ENCODE measurements around the gene RASA3. TPM values are rescaled to one million over a fixed set of nuclear protein-coding genes. Genes with fewer than 3 reads are reported as not detected.
A peak's percentile ranks its signal among the peaks of the same experiment; 100 is the strongest.

RASA3 gene
- total and polyA plus RNA-seq, 7 donors, result 4.2 to 22.4 (median 16.9) TPM

DNA sequence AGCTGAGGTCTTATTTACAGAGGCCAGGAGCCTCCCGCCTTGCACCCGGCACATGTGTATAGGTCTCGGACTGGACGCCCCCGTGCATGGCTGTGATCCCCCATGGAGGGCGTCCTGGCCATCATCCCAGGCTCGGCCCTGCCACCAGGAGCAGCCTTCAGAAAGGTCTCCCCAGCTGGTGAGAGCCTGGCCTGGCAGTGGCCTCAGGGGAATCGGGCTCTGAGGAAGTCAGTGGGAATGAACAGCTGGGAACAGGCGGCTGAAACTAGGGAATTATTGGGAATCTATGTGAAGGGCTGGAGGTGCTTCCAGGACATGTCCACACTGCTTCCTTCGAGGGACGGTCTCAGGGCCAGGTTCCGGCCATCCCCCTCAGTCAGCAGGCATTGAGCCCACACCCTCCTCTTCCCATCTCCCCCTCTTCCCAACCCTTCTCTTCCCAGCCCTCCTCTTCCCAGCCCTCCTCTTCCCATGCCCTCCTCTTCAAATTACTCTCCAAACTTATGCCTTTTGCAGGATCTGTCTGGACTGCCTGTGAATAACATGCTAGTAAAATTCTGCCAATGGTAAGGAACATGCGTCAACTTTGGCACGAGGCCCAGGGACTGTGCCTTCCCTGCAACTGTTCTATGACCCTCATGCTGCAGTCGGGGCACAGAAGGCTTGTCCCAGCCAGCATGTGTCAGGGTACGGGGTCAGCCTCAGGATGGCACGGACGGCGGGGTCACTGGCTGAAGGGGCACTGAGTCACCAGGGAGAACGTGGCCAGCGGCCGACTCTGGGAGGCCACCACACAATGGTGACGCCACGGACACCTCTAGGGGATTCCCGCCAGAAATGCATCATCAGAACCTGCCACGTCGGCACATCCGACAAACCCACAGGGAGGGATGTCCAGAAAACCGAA, 134.3 kb downstream of the RASA3 start:
- Histone ChIP-seq H3K27ac (peak overlapping the region in 3 of 4 donors; percentile 20 to 49 (median 46)), H3K4me3 (no peak overlapping the region), H3K27me3 (no peaks in the 10 kb centered on the region), H3K9me3 (no peaks in the 10 kb centered on the region), H3K4me1 (peaks cover 0 to 10% (median 0%) of the 10 kb centered on the region in 4 donors), H3K36me3 (peaks cover 3 to 50% (median 12%) of the 10 kb centered on the region in 4 donors)
- 76 to 80% methylated on average over 29 of the region's 29 CpGs for WGBS, 2 donors
- peak; percentile 79 for DNase-seq
- no peak for TF ChIP-seq POLR2A (IDR thresholded peaks at IDR 0.05)
- TF ChIP-seq POLR2AphosphoS5 (IDR thresholded peaks at IDR 0.05), result peak in 1 of 4 donors; percentile 9
- peak in 1 of 4 donors; percentile 17 for TF ChIP-seq EP300 (IDR thresholded peaks at IDR 0.05)
- intact Hi-C loops (cut with DNase I), result no loop called here

DNA sequence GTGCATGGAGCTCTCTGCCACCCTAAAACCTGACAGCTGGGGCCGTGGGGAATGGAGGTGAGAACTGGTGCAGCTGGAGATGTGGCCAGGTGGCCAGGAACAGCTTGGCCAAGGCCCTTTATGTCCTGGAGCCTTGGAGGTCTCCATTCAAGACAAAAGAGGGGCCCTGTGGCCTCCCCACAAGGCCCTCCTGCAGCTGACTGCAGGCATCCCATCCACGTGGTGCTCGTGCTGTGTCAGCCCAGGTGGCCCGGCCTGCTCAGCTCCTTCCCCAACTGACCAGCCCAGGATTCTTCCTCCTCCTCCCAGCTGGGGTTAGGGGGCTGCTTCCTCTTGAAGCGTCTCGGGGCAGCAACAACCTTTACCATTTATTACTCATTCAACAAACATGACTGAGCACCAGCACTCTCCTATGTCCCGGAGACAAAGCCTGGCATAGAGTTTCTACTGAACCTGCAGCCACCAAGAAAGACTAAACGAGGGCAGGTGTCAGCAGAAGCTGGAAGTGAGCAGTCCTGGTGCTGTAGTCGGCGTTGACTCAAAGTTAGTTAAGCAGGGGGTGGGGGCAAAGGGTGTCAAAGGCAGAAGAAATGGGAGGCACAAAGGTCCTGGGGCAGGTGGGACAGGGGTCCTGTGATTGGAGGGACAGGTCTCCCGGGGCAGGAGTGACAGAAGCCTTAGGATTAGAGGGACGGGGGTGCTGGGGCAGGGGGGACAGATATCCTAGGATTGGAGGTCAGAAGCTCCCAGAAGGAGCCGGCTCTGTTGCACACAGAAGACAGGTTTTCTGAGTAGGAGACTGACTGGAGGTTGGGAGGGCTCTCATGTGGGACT, 135.3 kb downstream of the RASA3 start:
- Histone ChIP-seq H3K9me3 (no peaks in the 10 kb centered on the region), H3K36me3 (peaks cover 3 to 55% (median 13%) of the 10 kb centered on the region in 4 donors), H3K4me1 (peaks cover 0 to 10% (median 0%) of the 10 kb centered on the region in 4 donors), H3K4me3 (no peak overlapping the region), H3K27ac (peak overlapping the region in 3 of 4 donors; percentile 20 to 49 (median 46)), H3K27me3 (no peaks in the 10 kb centered on the region)
- 87% methylated on average over 13 of the region's 13 CpGs for WGBS, 2 donors
- no peak for TF ChIP-seq EP300 (IDR thresholded peaks at IDR 0.05)
- TF ChIP-seq, protein P1, sequence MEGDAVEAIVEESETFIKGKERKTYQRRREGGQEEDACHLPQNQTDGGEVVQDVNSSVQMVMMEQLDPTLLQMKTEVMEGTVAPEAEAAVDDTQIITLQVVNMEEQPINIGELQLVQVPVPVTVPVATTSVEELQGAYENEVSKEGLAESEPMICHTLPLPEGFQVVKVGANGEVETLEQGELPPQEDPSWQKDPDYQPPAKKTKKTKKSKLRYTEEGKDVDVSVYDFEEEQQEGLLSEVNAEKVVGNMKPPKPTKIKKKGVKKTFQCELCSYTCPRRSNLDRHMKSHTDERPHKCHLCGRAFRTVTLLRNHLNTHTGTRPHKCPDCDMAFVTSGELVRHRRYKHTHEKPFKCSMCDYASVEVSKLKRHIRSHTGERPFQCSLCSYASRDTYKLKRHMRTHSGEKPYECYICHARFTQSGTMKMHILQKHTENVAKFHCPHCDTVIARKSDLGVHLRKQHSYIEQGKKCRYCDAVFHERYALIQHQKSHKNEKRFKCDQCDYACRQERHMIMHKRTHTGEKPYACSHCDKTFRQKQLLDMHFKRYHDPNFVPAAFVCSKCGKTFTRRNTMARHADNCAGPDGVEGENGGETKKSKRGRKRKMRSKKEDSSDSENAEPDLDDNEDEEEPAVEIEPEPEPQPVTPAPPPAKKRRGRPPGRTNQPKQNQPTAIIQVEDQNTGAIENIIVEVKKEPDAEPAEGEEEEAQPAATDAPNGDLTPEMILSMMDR (IDR thresholded peaks at IDR 0.05), result no peak
- no peak for TF ChIP-seq POLR2AphosphoS5 (IDR thresholded peaks at IDR 0.05)
- intact Hi-C loops (cut with DNase I), result no loop called here
- no peak for DNase-seq

DNA sequence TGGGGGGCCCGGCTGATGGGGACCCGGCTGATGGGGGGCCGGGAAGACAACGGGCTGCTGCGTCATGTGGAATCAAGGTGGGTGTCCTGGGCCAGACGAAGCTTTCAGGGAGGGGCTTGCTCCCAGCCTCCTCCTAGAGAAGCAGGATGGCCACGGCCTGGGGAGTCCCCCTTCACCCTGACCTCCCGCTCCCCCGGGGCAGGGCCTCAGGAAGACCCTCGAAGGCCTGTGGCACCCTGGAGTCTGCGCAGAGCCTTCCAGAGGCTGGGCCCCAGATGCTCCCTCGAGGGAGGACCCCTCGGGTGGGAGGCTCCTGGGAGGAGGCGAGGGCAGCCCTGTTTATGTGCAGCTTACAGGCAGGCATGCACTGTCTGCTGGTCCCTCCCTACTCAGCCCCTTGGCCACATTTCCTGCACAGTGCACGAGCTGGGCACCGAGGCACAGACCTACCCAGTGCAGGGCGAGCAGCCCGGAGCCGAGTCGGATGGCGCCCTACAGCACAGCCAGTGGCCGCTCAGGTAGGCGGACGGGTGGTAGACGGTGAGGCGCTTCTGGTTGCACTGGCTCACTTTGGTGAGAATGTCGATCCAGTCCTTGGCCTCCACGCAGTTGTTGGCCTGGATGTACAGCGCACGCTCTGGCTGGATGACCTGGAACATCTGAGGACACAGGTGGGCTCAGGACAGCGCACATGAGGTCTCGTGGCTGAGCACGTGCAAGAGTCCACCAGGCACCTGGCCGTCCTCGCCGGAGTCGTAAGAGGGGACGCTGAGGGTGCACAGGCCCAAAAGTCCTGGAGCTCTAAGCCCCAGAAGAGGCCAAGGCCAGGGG, 136.1 kb downstream of the RASA3 start:
- Histone ChIP-seq H3K4me3 (no peak overlapping the region), H3K27ac (no peak overlapping the region), H3K4me1 (peaks cover 0 to 10% (median 0%) of the 10 kb centered on the region in 4 donors), H3K36me3 (peaks cover 3 to 55% (median 16%) of the 10 kb centered on the region in 4 donors), H3K27me3 (no peaks in the 10 kb centered on the region), H3K9me3 (no peaks in the 10 kb centered on the region)
- TF ChIP-seq, protein P1 (IDR thresholded peaks at IDR 0.05), result no peak
- TF ChIP-seq POLR2AphosphoS5 (IDR thresholded peaks at IDR 0.05) (no peak), EP300 (IDR thresholded peaks at IDR 0.05) (no peak), POLR2A (IDR thresholded peaks at IDR 0.05) (no peak)
- WGBS, 2 donors, result 91 to 96% methylated on average over 38 of the region's 38 CpGs
- DNase-seq, result no peak
- intact Hi-C loops (cut with DNase I), result no loop called here

DNA sequence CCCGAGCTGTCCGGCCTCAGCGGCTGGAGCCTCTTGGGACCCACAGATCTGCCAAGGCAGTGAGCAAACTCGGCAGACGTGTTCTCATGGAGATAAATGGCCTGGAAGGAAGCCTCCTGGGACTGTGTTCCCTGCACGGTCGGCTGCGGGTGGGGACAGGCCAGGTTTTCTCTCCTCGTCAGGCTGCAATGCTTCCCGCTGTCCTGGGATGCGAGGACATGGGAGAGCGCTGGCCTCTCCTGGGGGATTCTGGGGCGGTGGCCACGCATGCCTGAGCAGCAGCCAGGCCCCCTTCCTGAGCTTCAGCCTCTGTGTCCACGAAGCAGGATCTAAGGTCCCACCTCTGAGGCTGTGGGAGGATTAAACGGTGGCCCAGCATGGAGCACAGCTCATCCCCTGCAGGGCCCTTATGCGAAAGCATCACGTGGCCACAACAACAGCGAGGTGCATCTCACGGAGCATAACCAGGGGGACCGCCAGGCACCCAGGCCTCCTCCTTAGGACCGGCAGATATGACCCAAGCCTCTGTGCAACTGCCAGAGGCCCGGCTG, 137.3 kb downstream of the RASA3 start:
- WGBS, 2 donors, result 90 to 92% methylated on average over 23 of the region's 23 CpGs
- intact Hi-C loops (cut with DNase I), result no loop called here
- Histone ChIP-seq H3K36me3 (peaks cover 3 to 64% (median 21%) of the 10 kb centered on the region in 4 donors), H3K27me3 (no peaks in the 10 kb centered on the region), H3K4me3 (no peak overlapping the region), H3K9me3 (no peaks in the 10 kb centered on the region), H3K4me1 (peaks cover 0 to 10% (median 0%) of the 10 kb centered on the region in 4 donors), H3K27ac (no peak overlapping the region)
- no peak for DNase-seq
- TF ChIP-seq EP300 (IDR thresholded peaks at IDR 0.05), result no peak
- TF ChIP-seq, protein P1 (IDR thresholded peaks at IDR 0.05), result no peak
- TF ChIP-seq POLR2A (IDR thresholded peaks at IDR 0.05), result no peak
- TF ChIP-seq POLR2AphosphoS5 (IDR thresholded peaks at IDR 0.05), result no peak

Data from sigmoid colon (tissue), 7 donors.